GM21717 (cell line): ENCODE measurements around the gene POLD2.
"Not testable (repeated sequence)": the region's sequence is repeated elsewhere in the genome, so short reads cannot be mapped to it uniquely, and the experiment has no call there.

Experiments
- ATAC-seq: cut with Tn5 transposase; IDR thresholded peaks from one replicate; pipeline ENCODE4 v1.9.1; 2021; ENCODE audit warnings: mild to moderate bottlenecking, moderate library complexity; ENCODE audit not compliant: unreplicated experiment

The POLD2 gene

GRCh38 chr7:44123190-44124003, at the start of gene POLD2:
TSS of gene POLD2 (minus strand) at chr7:44123548. CDS start at chr7:44122053, 1,495 bp downstream.
- peak; percentile 98 for ATAC-seq

DNA sequence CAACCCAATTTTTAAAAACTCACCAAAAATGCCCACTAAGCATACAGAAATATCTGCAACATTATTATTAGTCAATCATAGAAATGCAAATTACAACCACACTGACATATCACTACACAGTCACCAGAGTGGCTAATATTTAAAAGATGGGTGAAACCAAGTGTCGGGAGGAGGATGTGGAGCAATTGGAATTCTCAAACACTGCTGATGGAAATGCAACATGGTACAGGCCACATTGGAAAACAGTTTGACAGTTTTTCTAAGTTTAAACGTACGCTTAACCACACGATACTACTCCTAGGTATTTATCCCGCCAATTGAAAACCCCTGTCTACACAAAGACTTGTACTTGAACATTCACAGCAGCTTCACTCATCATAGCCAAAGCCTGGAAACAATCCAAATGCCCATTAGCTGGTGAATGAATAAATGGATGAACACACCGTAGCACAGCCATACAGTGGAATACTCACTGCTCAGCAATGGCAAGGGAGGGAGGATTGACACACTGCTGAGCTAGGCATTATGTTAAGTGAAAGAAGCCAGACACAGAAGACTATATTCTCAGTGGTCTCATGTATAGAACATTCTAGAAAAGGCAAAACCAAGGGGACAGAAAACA, 49.6 kb upstream of the POLD2 start:
- no peak for ATAC-seq

GRCh38 chr7:44172352-44172751, 49.0 kb upstream of the POLD2 start:
- no peak for ATAC-seq

GRCh38 chr7:44171901-44172300, 48.6 kb upstream of the POLD2 start:
- not testable (repeated sequence) for ATAC-seq

GRCh38 chr7:44167920-44168319, 44.6 kb upstream of the POLD2 start:
- no peak for ATAC-seq

DNA sequence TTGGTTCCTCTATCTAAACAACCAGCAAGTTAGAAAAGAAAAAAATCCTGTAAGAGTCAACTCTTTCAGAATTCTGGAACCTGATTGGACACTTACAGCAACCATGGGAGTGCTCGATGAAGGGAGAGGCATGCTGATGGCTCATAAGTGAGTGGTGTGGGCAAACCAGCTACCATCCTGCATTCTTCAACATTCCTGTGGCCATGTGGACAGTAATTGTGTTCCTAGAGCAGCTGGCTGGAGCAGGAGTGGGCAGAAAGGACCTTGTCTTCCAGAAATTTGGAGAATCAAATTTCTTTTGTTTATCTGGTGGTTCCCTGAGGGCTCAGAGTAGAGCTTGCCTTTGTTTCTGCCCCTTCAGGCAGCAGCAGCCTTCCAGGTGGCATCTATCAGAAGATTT, 40.2 kb upstream of the POLD2 start:
- ATAC-seq, result no peak

DNA sequence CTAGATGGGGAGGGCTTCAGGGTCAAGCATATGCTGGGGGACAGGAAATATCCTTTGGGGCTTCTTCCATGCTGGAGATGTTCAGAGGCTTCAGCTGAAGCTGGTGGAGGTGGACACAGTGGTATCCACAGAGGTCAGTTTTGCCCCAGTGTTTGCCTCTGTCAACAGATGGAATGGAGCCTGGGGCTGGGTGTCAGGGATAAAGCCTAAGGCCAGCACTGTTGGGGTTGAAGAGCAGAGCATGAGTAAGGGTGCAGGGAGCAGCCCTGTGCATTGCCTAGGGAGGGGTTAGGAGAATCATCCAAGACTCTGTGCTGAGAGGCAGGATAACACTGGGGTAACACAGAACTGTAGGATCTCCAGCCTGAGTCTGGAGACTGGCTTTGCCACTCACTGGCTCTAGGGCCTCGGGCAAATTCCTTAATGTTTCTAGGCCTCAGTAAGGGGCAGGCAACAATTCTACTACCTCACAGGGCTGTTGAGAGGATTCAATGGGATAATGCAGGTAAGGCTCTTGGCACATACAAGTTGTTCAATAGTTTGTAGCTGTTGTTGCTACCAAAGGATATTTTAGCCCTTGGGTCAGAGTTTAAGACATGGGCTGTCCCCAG, 39.5 kb upstream of the POLD2 start:
- no peak for ATAC-seq

GRCh38 chr7:44162179-44162578, 38.8 kb upstream of the POLD2 start:
- ATAC-seq, result no peak

- no peak for ATAC-seq
Measured at GRCh38 chr7:44161371-44161770, 38.0 kb upstream of the POLD2 start.

DNA sequence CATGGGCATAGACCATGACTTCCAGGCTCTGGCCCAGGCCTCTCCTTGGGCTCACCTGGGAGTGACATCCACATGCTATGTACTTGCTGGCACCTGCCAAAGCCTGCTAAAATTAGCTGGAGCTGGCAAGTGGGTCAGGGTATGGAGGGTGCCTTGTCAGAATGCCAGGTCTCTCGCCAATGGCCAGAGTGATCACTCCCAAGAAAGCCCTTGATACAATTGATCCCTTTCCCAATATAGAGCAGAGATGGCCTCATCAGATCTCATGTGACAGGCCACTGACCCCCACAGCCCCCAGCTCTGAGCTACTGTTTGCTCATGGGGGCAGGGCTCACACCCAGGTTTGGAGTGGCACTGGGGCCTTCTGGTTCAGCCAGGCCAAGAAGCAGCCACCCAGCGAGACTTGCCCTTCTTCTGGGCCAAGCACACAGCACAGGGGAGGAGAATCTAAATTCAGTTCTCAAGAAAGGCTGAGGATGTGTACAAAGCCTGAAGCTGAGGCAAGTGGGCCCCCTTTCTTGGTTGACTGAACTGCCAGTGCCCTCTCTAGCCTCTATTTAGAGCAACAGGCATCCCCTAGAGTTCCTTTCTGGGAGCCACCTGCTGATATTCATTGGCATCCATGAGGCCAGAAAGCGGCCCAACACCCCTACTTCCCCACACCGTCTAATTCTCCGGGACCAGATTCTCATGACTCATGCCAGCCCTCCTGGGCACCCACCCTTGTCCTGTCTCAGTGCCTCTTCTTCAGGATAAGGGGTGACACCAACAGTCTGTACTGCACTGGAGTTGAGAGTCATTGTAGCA, 36.7 kb upstream of the POLD2 start:
- no peak for ATAC-seq

DNA sequence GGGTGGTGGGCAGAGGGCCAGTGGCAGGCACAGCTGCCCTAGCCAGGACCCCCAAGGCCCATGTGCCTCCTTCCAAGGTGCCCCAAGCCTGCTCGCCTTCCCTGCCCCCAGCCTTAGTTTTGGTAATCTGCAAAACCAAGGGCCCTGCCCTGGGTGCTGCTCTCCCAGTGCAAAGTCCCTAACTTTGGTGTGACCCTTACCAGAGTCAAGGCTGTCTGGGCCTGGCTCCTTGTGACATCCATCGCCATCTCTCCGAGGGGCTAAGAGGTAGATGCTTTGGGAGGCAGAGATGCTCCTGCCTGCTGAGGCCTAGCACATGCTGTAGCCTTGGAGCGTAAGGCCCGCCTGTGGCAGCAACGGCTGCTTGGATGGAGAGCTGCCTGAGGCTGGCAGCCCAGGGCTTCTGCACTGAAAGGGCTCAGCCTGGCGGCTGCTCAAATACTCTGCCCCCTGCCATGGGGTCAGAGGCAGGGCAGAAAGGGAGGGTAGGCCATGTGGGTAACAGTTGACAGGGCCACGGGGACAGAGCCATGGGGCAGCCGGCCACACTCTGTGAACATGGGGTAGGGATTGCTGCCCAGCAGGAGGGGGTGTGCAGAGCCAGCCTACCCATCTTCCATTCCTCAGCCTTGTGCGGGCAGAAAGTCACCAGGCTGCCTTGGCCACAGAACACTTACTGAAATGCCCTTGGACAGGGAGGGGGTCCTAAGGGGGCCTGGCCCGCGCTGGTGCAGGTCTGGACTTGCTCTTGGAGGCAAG, 35.7 kb upstream of the POLD2 start:
- ATAC-seq, result no peak

- ATAC-seq, result no peak
Measured at GRCh38 chr7:44158096-44158872, 34.9 kb upstream of the POLD2 start.

DNA sequence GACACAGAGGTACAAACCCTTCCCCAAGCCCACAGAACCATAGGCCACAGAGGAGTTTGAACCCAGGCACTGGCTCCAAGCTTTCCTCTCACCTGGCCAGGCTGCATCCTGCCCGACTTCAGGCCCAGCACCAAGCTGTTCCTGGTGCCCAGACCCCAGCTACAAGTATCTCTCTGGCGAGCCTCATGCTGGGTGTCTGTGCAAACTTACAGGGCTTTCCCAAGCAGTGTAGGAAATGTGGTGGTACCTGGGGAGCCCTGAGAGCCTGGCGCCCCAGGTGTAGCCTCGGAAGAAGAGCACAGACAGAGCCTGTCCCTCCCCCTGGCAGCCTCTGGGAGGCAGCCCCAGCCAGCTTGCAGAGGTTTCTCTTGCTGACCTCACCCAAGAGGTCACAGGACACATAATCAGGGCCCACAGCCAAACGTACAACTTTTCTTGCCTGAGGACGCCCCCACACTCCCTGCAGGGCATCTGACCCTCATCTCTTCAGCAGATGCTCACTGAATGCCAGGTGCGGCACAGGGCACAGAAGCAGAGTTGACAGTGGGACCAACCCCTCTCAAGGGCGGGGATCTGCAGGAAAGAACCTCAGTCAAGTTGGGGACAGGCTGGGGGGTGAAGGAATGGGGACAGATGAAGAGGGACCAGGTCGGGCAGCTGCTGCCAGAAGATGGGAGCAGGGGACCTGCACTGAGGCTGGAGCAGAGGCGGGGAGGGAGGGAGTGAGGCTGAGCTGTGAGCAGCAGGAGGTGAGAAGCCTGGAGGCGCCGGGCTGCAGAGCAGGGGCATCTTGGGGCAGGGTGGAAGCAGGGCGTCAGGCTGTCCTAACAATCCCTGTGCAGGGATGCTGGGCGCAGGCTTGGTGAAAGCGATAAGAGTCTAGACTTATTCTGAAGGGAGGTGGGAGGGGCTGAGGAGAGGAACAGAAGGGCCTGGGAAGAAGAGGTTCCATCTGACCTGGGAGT, 34.0 kb upstream of the POLD2 start:
- no peak for ATAC-seq

DNA sequence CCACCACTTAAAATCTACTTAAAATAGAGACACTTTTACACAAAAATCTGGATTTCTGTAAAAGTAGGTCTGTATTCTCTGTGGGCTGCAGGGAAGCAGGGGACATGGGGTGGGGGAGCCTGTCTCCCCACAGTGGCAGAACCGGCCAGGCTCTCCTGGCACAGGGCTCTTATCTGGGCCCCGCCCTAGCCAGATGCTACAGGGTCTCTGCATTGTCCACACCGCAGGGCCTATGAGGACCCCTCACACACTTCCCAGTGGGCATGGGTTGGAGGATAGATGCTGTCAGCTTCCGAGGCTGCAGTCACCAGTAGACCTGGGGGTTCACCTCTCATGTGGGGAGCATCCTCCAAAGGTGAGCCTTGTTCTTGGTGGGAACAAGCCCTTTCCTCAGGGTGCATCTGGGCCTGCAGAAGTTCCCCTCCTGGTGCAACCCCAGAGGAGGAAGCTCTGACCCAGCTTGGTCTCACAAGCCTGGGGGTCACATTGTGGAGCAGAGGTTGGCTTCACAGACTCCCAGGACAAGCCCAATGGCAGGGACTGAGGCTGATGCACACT, 33.2 kb upstream of the POLD2 start:
- no peak for ATAC-seq

DNA sequence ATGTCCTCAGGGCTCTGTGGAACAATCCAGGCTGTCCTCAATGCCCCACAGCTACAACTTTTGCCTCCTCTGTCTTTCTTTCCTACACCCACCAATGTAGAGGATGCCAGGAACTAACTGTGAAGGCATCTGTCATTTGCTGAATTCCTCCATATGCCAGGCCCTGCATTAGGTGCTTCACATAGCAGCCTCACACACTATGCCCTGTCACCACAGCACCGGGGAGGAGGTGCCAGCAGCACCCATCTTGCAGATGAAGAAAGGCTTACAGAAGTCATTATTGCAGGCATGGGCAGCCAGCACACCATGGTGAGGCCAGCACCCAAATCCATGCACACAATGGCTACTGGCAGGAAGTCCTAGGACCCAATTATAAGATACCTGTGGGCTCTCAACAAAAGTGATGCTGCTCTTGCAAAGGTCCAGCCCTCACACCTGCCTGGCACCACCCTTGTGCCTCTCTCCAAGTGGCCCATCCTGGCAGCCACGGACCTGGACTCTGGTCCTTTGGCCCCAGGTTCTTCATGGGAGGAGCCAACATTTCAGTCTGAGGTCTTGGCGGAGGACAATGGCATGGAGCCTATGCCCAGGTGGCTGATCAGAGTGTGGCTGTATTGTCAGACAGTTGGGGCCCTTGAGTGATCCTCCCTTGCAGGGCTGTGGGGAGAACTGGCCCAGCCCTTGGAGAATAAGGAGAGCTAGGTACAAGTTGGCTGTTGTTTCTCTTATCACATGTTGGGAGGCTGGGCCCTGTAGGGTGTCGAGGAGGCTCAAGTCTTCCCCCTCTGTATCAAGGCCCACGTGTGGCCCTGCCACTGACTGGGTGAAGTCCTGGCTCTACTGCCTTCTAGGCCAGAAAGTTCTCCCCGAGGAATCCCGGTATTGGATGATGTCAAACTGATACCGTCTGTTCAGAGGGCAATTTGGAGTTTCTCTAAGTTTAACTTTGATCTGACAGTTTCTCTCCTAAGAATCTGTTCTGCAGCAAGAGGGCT, 32.1 kb upstream of the POLD2 start:
- ATAC-seq, result no peak

- ATAC-seq, result no peak
Measured at GRCh38 chr7:44154703-44155102, 31.4 kb upstream of the POLD2 start.

GRCh38 chr7:44153948-44154335, 30.6 kb upstream of the POLD2 start:
- no peak for ATAC-seq
